NCI-H1436 (cell line): Measurements from ENCODE around the gene ANKRD44.

ENCODE experiments used
- DNase-seq: peaks from one replicate; lab custom pipeline; 2025; lab: John Stamatoyannopoulos, UW

ANKRD44 gene

DNA sequence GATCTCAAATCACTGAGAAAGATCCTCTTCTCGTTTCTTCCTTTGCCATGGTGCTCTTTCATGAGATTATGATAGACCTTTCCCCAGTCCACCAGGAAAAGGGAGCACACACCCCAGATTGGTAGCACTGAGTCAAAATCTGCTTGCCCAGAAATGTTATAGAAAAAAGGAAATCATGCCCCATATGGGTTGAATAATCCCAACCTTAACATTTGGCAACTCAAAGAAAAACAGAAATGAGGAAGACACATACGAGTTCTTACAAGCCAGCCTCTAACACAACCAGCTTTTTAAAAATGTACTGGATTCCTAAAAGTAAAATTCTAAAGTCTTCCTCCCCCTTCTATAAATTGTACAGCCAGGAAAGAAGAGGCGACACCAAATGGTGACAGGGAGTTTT, 103.0 kb downstream of the ANKRD44 start:
- no peak for DNase-seq

DNA sequence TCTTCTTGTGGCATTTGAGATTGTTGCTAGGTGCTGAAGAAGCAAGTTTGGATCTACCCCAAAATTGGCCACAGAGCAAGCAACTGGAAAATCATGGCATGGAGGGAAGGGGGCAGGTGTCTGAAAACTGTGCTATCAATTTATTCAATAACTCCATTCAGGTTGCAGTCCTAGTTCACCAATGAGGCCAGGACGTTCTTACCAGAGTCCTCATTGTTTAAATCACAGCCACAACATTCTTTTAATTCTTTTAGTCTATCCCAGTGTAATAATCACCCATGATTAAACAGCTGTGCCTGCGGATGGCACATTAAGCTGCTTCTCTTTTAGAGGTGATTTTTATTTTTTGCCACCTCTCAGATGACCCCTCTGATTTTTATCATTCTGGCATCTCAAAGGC, 103.5 kb downstream of the ANKRD44 start:
- no peak for DNase-seq

DNA sequence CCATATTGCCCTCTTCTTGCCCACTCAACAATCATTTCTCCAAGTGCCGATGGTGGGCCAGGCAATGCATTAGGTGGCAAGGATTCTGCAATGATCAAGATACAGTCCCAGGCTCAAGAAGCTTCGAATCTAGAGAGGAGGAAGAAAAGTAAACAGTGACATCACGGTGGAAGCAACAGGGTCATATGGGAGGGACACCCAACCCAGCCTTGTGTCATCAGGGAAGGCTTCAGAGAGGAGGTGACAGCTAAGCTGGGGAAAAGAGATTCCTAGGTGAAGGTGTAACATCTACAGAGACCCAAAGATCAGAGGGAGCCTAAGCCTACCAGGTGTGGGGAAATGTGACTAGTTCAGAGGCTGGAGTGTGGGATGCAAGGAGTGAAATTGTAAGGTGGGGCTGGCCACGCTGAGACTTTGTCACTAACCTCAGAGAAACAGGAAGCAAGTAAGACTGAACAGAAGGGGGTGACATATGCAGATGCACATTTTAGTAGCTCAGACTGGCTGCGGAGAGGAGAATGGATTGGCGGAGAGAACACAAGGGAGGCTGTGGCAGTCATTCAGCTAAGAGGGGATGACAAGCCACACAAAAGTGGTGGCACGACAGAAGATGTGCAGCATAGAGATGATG, 104.9 kb downstream of the ANKRD44 start:
- no peak for DNase-seq

DNA sequence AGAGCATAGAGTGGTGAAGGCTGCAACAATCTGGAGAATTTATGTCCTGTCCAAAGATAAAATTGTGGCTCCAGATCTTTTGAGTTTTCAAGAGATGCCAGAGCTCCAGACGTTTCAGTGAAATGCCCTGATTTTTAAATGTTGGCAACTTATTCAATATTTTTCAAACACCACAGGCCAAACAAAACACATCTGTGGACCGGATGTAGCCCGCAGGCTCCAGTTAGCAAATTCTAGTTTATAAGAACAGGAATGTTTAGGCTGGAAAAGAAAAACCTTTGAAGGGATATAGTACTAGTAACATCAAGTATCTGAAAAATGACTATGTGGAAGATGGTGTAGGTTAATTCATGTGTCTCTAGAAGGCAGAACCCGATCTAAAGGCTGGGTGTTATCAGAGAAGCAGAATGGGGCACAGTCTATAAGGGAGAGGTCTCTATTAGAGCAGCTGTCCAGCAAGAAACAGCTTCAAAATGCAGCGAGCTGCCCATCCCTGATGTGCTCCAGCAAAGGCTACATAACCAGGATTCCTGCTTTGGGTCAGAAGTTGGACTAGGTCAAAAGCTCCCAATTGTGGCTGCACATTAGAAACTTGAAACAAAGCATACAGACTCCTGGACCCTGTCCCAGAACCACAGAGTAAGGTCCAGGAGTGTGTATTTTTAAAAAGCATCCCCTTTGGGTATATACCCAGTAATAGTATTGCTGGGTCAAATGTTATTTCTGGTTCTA, 105.9 kb downstream of the ANKRD44 start:
- DNase-seq, result no peak

DNA sequence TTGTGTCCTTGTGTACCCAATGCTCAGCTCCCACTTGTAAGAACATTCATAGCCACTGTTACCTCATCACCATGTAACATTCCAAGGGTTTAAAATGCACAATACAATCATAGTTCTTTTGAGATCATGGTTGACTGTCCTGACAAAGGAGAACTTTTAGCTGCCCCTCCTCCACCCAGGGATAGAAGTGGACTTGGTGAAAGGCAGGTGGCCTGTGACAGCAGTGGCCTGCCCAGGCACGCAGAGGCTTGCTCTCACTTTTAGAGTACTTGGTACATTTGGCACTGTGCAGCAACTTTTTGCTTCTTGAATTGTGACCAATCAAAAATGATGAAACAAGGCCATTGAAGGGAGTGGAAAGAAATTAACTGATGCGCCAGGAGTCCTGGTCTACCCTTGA, 108.7 kb downstream of the ANKRD44 start:
- no peak for DNase-seq

DNA sequence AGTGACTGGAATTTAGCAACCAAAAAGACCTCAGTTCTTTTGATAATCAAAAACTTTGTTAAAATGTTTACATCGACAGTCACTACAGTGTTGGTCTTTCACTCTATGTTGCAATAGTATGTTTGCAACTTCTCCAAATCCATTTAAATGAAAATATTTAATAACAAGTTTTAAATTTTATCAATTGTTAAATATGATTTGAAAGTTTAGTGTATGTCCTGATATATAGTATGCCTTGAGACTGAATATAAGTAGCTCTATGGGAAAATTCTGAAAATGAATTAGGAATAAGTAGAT, 109.9 kb downstream of the ANKRD44 start:
- no peak for DNase-seq

DNA sequence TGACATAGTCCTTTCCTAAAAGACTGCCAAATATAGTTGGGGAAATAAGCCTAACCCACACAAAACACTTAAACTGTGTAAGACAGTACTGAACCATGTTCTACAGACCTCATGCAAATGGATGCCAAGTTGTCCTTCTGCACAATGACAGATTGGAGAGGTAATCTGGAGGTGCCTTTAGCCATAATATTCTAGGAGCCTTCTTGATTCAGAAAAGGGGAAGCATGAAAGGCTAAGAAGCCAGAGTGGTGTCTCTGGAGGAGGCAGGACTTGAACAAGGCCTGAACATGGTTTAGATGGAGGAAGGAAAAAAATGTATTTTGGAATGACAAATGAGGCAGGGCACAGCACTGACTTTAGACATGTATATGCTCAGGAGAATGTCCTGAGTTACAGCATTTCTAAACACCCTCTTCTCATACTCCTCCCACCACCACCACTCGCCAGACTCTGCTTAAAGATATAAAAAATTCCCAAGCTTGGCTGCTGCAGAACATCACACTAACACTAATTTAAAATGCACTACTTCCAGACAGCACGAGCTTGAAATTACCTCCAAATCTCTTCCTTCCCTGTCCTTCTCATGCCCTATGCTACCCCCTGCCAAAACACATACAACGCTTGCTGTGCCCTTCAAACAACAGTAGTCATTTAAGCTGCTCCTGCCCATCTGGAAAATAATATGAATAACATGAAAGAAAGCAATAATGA, 110.4 kb downstream of the ANKRD44 start:
- DNase-seq, result no peak

DNA sequence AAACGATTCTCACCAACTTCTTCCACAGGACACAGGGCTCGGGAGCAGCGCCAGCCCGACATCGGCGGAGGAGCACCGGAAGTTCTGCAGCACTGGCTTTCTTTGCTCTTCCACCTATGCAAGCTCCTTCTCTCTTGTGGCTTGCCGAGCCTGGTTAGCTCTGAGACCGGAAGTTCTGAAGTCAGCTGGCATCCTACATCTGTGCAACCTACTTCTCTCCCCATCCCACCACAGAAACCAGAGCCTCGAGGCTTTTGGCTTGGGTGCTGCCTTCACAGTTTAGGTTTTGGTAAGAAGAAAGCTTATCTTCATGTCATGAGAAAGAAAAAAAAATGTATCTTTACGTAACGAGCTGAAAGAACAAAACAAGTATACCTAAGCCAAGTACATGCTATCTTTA, 111.7 kb downstream of the ANKRD44 start:
- DNase-seq, result no peak

DNA sequence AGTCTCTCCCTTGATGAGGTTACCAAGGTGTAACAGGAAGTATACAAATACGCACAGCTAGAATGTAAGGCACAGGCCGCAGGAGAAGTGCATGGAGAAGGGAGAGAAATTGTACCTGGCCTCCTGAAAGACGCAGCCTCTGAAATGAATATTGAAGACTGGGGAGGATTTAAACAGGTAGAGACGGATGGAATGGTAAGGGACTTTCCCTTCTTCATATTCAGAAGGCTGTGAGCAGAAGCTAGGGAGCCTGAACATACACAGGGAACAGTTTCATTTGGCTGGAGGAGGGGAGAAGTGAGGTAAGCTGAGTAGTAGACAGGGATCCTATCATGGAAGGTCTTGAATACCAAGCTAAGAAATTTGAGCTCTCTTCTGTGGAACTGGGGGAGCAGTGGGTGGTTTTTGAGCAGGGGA, 112.7 kb downstream of the ANKRD44 start:
- DNase-seq, result no peak

DNA sequence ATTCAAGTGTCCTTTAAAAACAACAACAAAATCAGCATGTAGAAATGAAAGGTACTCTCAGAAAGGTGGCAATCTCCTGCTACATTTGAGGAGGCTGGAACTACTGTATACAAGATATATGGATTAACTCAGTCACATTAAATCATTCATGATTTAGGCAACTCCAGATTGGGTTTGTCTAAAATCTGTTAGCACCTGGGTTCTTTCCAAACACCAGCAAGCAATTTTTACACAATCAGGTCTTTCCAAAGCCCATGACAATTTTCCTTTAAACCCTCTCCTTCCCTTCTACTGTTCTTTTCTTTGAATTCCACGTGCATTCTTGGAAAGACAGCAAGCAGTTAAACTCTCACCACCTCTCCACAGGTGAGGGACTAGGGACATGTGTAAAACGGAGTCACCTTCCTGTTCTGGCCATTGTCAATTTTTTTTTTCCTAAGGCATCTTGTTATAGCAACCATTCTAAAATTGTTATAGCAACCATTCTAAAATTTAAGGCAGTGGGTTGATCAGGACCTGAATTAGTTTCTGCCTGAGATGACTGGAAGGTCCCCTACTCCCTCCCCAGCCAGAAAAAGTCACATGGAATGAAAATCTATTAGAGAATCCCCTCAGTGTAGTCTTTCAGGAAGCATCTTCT, 113.9 kb downstream of the ANKRD44 start:
- no peak for DNase-seq

DNA sequence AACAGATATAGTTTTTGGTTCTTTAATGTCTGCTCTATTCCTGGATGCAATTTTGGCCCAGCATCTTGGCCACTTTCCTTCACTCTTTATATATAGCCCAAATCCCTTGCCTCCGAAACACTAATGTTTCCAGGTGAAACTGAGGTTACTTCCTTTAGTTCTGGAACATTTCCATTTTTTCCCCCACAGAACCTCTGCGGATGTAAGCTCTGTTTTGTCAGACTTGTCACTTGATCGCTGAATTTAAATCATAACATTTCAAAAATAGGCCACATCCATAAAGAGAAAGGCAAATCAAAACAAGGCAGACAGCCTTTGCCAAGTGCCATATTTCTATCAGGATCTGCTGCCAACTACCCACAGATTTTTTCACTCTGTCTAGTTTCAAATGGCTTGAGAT, 115.1 kb downstream of the ANKRD44 start:
- no peak for DNase-seq

DNA sequence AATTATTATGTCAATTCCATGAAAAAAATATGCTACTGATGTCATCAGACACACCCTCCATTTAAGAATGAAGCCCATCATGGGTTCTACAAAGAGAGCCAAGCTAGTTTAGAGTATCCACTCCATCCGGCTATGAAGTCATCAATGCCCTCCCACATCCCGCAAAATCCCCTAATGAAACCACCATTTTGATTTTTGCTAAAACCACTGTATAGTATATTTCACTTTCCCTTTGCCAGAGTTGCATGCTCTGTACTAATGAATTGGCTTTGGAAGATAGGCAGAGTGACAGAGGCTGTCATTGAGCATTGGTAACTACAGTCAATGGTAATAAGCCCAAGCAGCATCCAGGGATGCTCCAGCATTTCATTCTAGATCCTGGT, 118.6 kb downstream of the ANKRD44 start:
- no peak for DNase-seq

DNA sequence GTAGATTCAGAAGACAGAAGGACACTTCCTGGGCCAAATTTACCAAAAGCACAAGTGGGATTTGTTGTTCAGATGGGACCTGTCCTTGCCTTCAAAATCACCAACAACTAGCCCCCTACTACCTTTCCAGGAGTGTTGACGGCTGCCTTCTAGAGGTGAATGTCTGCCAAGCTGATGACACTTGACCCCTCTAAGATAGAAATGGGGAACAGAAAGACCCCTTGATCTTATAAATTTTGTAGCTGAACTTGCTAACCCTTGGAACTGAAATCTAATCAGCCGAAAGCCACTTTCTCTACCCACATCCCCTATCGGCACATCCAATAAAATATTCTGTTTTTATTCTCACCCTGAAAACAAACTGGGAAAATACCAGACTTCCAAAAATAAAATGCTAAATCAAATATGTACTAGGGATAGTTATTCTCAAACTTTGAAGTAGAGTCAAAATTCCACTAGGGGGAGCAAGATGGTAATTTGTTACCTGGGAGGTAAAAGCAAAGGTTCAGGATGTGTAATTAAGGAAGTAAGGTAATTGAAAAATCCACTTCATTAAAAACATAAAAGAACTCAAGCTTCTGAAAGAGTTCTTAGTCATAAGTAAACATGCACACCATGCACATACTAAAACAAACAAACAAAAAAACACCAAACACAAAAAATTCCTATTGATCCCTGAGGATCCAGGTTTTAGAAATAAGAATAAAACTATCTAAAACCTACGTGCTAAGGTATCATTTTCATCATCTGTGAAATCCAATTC, 119.2 kb downstream of the ANKRD44 start:
- DNase-seq, result peak; percentile 56

DNA sequence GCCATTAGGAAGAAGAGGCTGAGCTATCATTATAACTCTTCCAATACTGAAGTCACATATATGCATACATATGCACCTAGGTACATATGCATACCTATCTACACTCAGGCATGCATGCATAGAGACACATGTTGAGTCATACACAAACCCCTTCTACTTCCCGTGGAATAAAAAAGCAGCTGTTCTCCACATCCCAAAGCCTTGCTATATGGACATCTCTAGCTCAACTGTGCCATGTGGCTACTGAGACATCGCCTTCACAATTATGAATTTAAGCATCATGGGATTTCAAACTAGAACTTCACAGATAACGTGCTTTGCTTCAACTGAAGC, 120.5 kb downstream of the ANKRD44 start:
- no peak for DNase-seq

DNA sequence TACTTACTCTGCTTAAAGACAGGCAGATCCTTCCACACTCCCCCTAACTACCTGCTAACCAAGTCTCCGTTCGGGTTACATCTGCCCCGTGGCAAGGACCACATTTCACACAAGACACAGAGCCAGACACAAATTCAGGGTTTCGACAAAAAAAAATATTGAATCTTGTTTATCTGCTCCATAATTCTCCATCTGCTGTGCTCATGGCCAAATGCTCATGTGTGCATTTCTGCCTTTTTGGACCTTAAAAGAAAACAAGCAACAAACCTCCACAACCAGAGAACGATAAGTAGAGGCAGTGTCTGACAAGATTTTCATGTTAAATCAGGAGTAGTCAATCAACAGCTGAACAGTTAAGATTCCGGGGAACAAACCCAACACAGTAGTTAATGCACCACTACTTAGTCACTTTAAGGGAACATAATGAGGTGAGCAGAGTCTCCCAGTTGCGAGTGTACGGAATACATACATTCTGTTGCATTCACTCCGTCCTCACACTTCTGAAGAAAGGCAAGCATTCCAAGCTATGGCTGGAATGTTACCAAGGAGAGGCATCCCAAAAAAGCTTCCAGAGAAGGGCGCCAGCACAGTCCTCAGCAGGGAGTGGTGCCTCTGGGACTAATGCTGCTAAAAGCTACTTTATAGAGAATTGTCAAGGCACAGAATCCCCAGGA, 121.0 kb downstream of the ANKRD44 start:
- DNase-seq, result no peak

DNA sequence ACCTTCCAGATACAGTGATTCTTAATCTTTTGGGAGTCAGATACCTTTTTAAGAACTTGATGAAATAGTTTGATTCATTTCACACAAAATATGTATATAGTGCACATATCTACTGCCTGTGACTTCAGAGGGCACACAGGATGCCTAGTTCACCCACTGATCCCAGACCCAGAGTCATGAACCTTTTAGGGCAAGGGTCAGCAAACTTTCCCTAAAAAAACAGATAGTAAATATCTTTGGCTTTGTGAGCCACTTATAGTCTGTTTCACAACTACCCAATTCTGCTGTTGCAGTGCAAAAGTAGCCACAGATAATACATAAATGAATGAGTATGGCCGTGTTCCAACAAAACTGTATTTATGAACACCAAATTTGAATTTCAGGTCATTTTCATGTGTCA, 124.9 kb downstream of the ANKRD44 start:
- DNase-seq, result no peak

DNA sequence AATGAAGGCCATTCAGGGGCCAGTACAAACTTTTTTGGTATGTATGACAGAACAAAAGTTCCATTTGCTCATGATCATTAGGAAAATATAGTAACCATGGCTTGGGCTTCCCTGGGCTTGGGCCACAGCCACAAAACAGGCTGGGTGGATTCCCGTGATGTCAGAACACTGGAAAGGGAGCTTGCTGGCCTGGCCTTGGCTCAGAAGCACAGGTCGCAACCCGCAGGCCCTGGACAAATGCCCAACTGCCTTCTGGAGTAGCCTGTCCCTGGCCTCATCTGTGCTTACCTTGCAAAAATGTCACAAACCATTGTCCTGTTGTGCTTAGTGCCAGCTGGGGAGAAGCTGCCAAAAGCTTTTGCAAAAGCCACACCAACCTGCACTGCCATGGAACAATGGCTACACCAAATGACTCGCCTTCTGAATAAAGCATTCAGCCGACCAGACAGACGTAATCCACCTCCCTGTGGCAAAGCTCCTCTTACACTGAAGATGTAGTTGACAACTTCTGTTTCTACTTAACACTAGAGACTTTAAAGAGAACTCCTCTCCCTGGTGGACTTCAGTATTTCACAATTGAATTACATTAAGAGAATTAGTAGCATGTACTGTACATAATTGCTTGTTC, 125.5 kb downstream of the ANKRD44 start:
- DNase-seq, result no peak

DNA sequence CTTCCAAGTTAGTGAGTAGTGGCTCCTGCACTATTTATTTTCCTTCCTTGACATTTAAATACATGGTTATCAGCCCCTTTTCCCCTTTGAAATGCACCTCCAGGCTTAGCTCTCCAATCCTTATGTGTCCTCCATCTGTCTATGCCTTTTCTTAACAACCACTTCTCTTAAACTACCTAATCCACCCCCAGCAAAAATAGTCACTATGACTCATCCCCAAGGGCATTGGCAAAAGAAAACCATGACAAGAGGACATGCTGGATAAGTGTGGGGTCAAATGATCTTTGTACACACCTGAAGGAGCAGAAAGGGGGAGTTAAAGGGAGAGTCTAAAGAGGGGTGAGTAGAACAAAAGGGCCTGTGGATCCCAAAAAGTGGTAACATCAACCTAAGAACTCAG, 127.2 kb downstream of the ANKRD44 start:
- no peak for DNase-seq

DNA sequence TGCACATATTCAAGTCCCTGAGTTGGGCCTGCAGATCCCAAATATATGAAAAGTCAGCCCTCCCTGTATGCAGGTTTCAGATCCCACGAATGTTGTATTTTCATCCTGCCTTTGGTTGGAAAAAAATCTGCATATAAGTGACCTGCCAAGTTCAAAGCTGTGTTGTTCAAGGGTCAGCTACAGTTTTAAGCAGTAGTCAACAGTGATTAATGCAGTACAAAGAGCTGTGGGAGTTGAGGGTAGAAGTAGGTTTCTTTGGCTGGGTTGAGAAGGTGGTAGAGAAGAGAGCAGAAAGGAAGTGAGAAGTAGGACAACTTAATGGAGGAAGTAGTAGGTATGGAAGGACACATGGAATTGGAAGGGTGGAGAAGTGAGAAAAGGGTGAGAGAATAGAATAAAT, 127.9 kb downstream of the ANKRD44 start:
- no peak for DNase-seq

DNA sequence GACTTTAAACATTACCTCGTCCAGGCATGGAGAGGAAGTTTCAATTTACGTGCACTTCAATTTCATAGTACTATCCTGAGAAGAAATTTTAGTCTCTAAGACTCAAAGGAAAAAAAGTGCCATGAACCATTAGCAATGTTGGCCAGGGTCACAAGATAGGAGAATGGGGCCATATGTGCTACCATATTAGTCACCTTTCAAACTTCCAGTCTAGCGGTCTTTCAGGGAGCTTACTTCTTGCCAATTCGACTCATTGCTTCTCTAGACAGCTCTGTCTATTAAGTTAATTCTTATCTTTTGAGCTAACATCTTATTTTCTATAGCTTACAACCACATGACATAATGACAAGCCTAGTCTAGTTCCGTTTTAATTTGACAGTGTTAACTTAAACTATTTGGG, 129.1 kb downstream of the ANKRD44 start:
- DNase-seq, result no peak

DNA sequence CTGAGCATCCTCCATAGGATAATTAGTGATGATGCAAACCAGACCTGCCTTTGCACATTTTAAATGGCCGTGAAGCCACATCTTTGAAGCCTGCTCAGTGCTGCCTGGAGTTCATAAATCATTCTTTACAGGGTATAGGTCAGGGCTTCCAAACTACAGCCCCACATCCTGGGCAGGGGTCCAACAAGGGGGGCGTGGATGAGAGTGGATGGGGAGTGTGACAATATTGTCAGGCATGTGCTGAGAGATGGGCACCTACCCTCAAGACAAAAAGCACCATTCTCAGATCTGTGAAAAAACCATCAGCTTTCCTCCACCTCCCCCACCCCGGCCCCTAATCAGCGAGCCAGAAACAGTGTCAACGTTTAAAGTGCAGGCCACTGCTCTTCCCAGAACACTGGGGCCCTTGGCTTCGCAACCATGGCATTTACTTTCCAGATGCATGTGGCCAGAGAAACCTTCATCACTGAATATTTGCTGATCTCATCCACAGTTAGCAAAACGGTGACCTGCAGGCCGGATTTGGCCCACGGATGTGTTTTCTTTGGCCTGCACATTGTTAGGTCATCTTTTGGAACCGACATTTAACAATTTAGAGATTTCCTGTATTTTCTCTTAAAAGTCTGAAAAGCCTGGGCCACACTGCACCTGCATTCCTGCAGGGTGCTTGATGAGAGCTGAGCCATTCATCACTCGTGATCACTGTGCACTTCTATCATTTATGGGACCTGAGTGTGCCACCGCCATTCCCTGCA, 130.7 kb downstream of the ANKRD44 start:
- DNase-seq, result no peak
